ENCODE data around the gene TXLNA.

TXLNA gene

DNA sequence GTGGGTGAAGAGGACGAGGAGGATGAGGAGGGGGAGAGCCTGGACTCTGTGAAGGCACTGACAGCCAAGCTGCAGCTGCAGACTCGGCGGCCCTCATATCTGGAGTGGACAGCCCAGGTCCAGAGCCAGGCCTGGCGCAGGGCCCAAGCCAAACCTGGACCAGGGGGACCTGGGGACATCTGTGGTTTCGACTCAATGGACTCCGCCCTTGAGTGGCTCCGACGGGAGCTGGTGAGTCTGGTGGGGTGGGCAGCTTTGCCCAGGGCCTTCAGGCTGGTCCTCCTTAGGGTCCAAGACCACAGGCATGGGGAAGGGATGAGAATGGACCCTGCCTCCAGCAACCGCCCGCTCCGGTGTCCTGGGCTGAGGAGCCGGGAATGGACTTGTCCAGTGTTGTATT, 68.0 kb downstream of the TXLNA start:
- DNase-seq (ENCODE audit: low read depth in 2 of 2), result no peak
